ENCODE results near the gene GPI. TPM values are rescaled to one million over a fixed set of nuclear protein-coding genes. Genes with fewer than 3 reads are reported as not detected.
"Not testable (repeated sequence)": the region's sequence is repeated elsewhere in the genome, so short reads cannot be mapped to it uniquely, and the experiment has no call there.

GPI gene
- total RNA-seq, 2 experiments from 2014 or later, result 658 to 662 TPM

GRCh38 chr19:34400844-34401243 lies 35.8 kb downstream of the GPI start:
- peaks cover 14% of the 10 kb centered on the region for H3K4me1 Mint-ChIP-seq
- POLR2A ChIA-PET, H3K9me3 Mint-ChIP-seq, H3K27me3 Mint-ChIP-seq, H3K4me3 Mint-ChIP-seq, H3K27ac Mint-ChIP-seq, DNase-seq: not testable (repeated sequence)
- CTCF ChIA-PET, result interaction anchor here (0.6 kb wide), 1 partner anchor 16 kb away, joined by 3 read pairs; no protein-coding TSS in a partner anchor
- peaks cover 50% of the 10 kb centered on the region for H3K36me3 Mint-ChIP-seq (ENCODE audit: low read depth)

- H3K4me3 Mint-ChIP-seq, result no peak overlapping the region
- POLR2A ChIA-PET, result interaction anchor here (1.0 kb wide), 1 partner anchor 9 kb away, joined by 3 read pairs; no protein-coding TSS in a partner anchor
- peaks cover 15% of the 10 kb centered on the region for H3K4me1 Mint-ChIP-seq
- H3K36me3 Mint-ChIP-seq (ENCODE audit: low read depth), result peaks cover 42% of the 10 kb centered on the region
- DNase-seq, result no peak
- H3K27me3 Mint-ChIP-seq, result no peaks in the 10 kb centered on the region
- no peaks in the 10 kb centered on the region for H3K9me3 Mint-ChIP-seq
- CTCF ChIA-PET, result interaction anchor here (1.6 kb wide), 1 partner anchor 28 kb away, joined by 3 read pairs; no protein-coding TSS in a partner anchor
- H3K27ac Mint-ChIP-seq, result no peak overlapping the region
Observed at GRCh38 chr19:34402074-34402600, 37.1 kb downstream of the GPI start.

- POLR2A ChIA-PET, result interaction anchor here (1.4 to 2.7 kb wide), 3 partner anchors 24 to 274 kb away, joined by 3 to 26 read pairs (median 5); partner anchors contain the start of genes UBA2 and ZNF302
- H3K9me3 Mint-ChIP-seq, result no peaks in the 10 kb centered on the region
- peak overlapping the region; percentile 70 for H3K27ac Mint-ChIP-seq
- peak overlapping the region; percentile 88 for H3K4me3 Mint-ChIP-seq
- peaks cover 30% of the 10 kb centered on the region for H3K36me3 Mint-ChIP-seq (ENCODE audit: low read depth)
- peaks cover 18% of the 10 kb centered on the region for H3K4me1 Mint-ChIP-seq
- CTCF ChIA-PET, result interaction anchor here (2.2 kb wide), 1 partner anchor 26 kb away, joined by 8 read pairs; no protein-coding TSS in a partner anchor
- no peak for DNase-seq
- H3K27me3 Mint-ChIP-seq, result no peaks in the 10 kb centered on the region
Observed at GRCh38 chr19:34403784-34404108, 38.8 kb downstream of the GPI start.

GRCh38 chr19:34404109-34404909 lies 39.3 kb downstream of the GPI start, which contains the start of gene PDCD2L:
PDCD2L (plus strand) TSS chr19:34404399; CDS start chr19:34404431, 32 bp downstream.
- DNase-seq, result peak; percentile 93
- peak within 1 kb of the TSS; percentile 70 for H3K27ac Mint-ChIP-seq
- peaks cover 29% of the 10 kb centered on the region for H3K36me3 Mint-ChIP-seq (ENCODE audit: low read depth)
- H3K4me3 Mint-ChIP-seq, result peak within 1 kb of the TSS; percentile 88
- POLR2A ChIA-PET, result interaction anchor here (1.0 to 2.7 kb wide), 5 partner anchors 23 to 274 kb away, joined by 3 to 26 read pairs (median 5); partner anchors contain the start of genes UBA2 and ZNF302
- no peaks in the 10 kb centered on the region for H3K9me3 Mint-ChIP-seq
- peaks cover 18% of the 10 kb centered on the region for H3K4me1 Mint-ChIP-seq
- no peaks in the 10 kb centered on the region for H3K27me3 Mint-ChIP-seq
- CTCF ChIA-PET, result interaction anchor here (2.2 kb wide), 1 partner anchor 26 kb away, joined by 8 read pairs; no protein-coding TSS in a partner anchor

- no peaks in the 10 kb centered on the region for H3K9me3 Mint-ChIP-seq
- no peaks in the 10 kb centered on the region for H3K27me3 Mint-ChIP-seq
- H3K4me3 Mint-ChIP-seq, result no peak overlapping the region
- peaks cover 18% of the 10 kb centered on the region for H3K4me1 Mint-ChIP-seq
- ChIA-PET CTCF (interaction anchor here (0.7 to 1.3 kb wide), 2 partner anchors 24 to 37 kb away, joined by 3 read pairs; no protein-coding TSS in a partner anchor), POLR2A (interaction anchor here (0.7 to 2.7 kb wide), 4 partner anchors 17 to 54 kb away, joined by 3 to 26 read pairs (median 4); partner anchors contain the start of gene UBA2)
- DNase-seq, result no peak
- peaks cover 18% of the 10 kb centered on the region for H3K36me3 Mint-ChIP-seq (ENCODE audit: low read depth)
- no peak overlapping the region for H3K27ac Mint-ChIP-seq
Observed at GRCh38 chr19:34405892-34406660, 41.1 kb downstream of the GPI start.

GRCh38 chr19:34408411-34408810 lies 43.4 kb downstream of the GPI start:
- POLR2A ChIA-PET, result interaction anchor here (1.4 kb wide), 1 partner anchor 20 kb away, joined by 7 read pairs; the partner anchor contains the start of gene UBA2
- H3K27me3 Mint-ChIP-seq, result no peaks in the 10 kb centered on the region

GRCh38 chr19:34409189-34410164 lies 44.5 kb downstream of the GPI start:
- CTCF ChIA-PET, result no interaction called here
- peaks cover 6% of the 10 kb centered on the region for H3K4me1 Mint-ChIP-seq
- no peak for DNase-seq
- no peak overlapping the region for H3K4me3 Mint-ChIP-seq
- H3K36me3 Mint-ChIP-seq (ENCODE audit: low read depth), result peaks cover 17% of the 10 kb centered on the region
- no peak overlapping the region for H3K27ac Mint-ChIP-seq
- H3K9me3 Mint-ChIP-seq, result no peaks in the 10 kb centered on the region
- H3K27me3 Mint-ChIP-seq, result no peaks in the 10 kb centered on the region
- POLR2A ChIA-PET, result interaction anchor here (1.4 kb wide), 1 partner anchor 19 kb away, joined by 7 read pairs; the partner anchor contains the start of gene UBA2

More at GRCh38 chr19:34408411-34408810, 43.4 kb downstream of the GPI start:
- CTCF ChIA-PET, result interaction anchor here (1.0 kb wide), 1 partner anchor 22 kb away, joined by 3 read pairs; no protein-coding TSS in a partner anchor
- H3K36me3 Mint-ChIP-seq (ENCODE audit: low read depth), result peaks cover 13% of the 10 kb centered on the region
- peaks cover 14% of the 10 kb centered on the region for H3K4me1 Mint-ChIP-seq
- DNase-seq, result no peak
- H3K4me3 Mint-ChIP-seq, result no peak overlapping the region
- H3K27ac Mint-ChIP-seq, result no peak overlapping the region
- H3K9me3 Mint-ChIP-seq, result no peaks in the 10 kb centered on the region

GRCh38 chr19:34411216-34411615 lies 46.2 kb downstream of the GPI start:
- CTCF ChIA-PET, result interaction anchor here (0.7 kb wide), 2 partner anchors 17 to 167 kb away, joined by 3 to 5 read pairs; partner anchors contain the start of gene UBA2
- H3K27me3 Mint-ChIP-seq, result no peaks in the 10 kb centered on the region
- POLR2A ChIA-PET, result no interaction called here
- H3K4me3 Mint-ChIP-seq, result no peak overlapping the region
- peaks cover 4% of the 10 kb centered on the region for H3K4me1 Mint-ChIP-seq
- no peak overlapping the region for H3K27ac Mint-ChIP-seq
- no peaks in the 10 kb centered on the region for H3K9me3 Mint-ChIP-seq
- no peak for DNase-seq
- H3K36me3 Mint-ChIP-seq (ENCODE audit: low read depth), result peaks cover 17% of the 10 kb centered on the region

GRCh38 chr19:34416021-34416545 lies 51.1 kb downstream of the GPI start:
- H3K4me1 Mint-ChIP-seq, result peaks cover 2% of the 10 kb centered on the region
- no peaks in the 10 kb centered on the region for H3K27me3 Mint-ChIP-seq
- DNase-seq, result no peak
- no peaks in the 10 kb centered on the region for H3K9me3 Mint-ChIP-seq
- no peak overlapping the region for H3K27ac Mint-ChIP-seq
- no peak overlapping the region for H3K4me3 Mint-ChIP-seq
- CTCF ChIA-PET, result no interaction called here
- peaks cover 5% of the 10 kb centered on the region for H3K36me3 Mint-ChIP-seq (ENCODE audit: low read depth)
- POLR2A ChIA-PET, result interaction anchor here (0.7 to 2.0 kb wide), 4 partner anchors 10 to 1546 kb away, joined by 3 to 6 read pairs (median 4); partner anchors contain the start of gene UBA2

GRCh38 chr19:34418300-34418699 lies 53.3 kb downstream of the GPI start:
- CTCF ChIA-PET, result interaction anchor here (1.6 kb wide), 1 partner anchor 12 kb away, joined by 5 read pairs; no protein-coding TSS in a partner anchor

GRCh38 chr19:34426096-34426661 lies 61.2 kb downstream of the GPI start:
- ChIA-PET CTCF (interaction anchor here (1.0 to 1.7 kb wide), 3 partner anchors 10 to 67 kb away, joined by 3 read pairs; no protein-coding TSS in a partner anchor), POLR2A (interaction anchor here (0.8 to 3.6 kb wide), 5 partner anchors 11 to 61 kb away, joined by 3 to 30 read pairs (median 5); partner anchors contain the start of genes GPI and PDCD2L)
- Mint-ChIP-seq H3K36me3 (ENCODE audit: low read depth) (peaks cover 15% of the 10 kb centered on the region), H3K4me1 (peaks cover 23% of the 10 kb centered on the region), H3K27ac (no peak overlapping the region), H3K9me3 (no peaks in the 10 kb centered on the region), H3K4me3 (no peak overlapping the region), H3K27me3 (no peaks in the 10 kb centered on the region)
- DNase-seq, result no peak

More at GRCh38 chr19:34418300-34418699, 53.3 kb downstream of the GPI start:
- Mint-ChIP-seq H3K9me3 (no peaks in the 10 kb centered on the region), H3K27ac (no peak overlapping the region), H3K36me3 (ENCODE audit: low read depth) (peaks cover 5% of the 10 kb centered on the region), H3K4me3 (no peak overlapping the region), H3K4me1 (peaks cover 2% of the 10 kb centered on the region), H3K27me3 (no peaks in the 10 kb centered on the region)
- POLR2A ChIA-PET, result no interaction called here
- DNase-seq, result no peak

All from activated CD4-positive, alpha-beta memory T cell treated with anti-CD3 and anti-CD28 coated beads, Interleukin-2, amount 10 ng/mL, durations not matched to agents 7 days and 5 days (primary cell).